HCT116 (cell line): Measurements from ENCODE around the gene SLC4A5. TPM values are rescaled to one million over a fixed set of nuclear protein-coding genes. Genes with fewer than 3 reads are reported as not detected.

Experiments used
- ATAC-seq: fragments of 200-7000 bp; cut with Tn5 transposase; 2 replicates; pipeline ENCODE4 v1.9.1; 2020; ENCODE audit warnings: mild to moderate bottlenecking, moderate library complexity
- BruUV-seq: library from RNA; stranded (reverse); fragments of 400-500 nt; replicated peaks from 2 replicates; lab custom pipeline; 2021; lab: Mats Ljungman, UMichigan
- CTCF ChIA-PET: fragments of 300-600 bp; sonication (Branson Sonifier 250); formaldehyde crosslinking; loops from one replicate; lab custom pipeline; 2021; ENCODE audit warnings: antibody characterized with exemption; lab: Charles Lee
- POLR2A ChIA-PET: fragments of 300-600, 350-600 bp; sonication (Branson Sonifier 250); formaldehyde crosslinking; loops from one replicate; lab custom pipeline; 2021; ENCODE audit warnings: antibody characterized with exemption; lab: Charles Lee
- RAD21 ChIA-PET, 2 experiments: fragments of 300-600 bp; sonication (Branson Sonifier 250); formaldehyde crosslinking; loops; one replicate each; lab custom pipeline; 2023; ENCODE audit warnings: low total read pairs in 2 of 2; ENCODE audit not compliant: uncharacterized antibody in 2 of 2, unreplicated experiment in 2 of 2, low non-redundant PET in 1 of 2; lab: Charles Lee
- DNase-seq: peaks from one replicate; pipeline ENCODE4 v3.0.0-alpha.2; 2010; ENCODE audit warnings: low read depth, low spot score
- H2AFZ ChIP-seq: fragments of 200-600 bp; shearing (Covaris generic), sonication (generic); 2 replicates; pipeline ENCODE4 v1.6.1; 2017; ENCODE audit warnings: low read depth, mixed run types, mixed read lengths, antibody characterized with exemption, low read length; ENCODE audit not compliant: poor library complexity, severe bottlenecking
- H3K27ac ChIP-seq: 2 replicates; pipeline ENCODE4 v1.5.1; 2012; ENCODE audit warnings: low read depth, low read length
- H3K27me3 ChIP-seq: fragments of 200-600 bp; sonication (generic); 2 replicates; pipeline ENCODE4 v1.6.1; 2016; ENCODE audit warnings: mixed run types, low read length, mixed read lengths; ENCODE audit not compliant: insufficient read depth
- H3K36me3 ChIP-seq, 2 experiments: fragments of 200-500 bp in 1 of 2; fragments of 200-600 bp in 1 of 2; sonication (Bioruptor generic) in 1 of 2; sonication (generic) in 1 of 2; 2 replicates each; pipeline versions ENCODE4 v1.5.1 to v1.6.1; 2014 to 2016; ENCODE audit warnings: low read length in 2 of 2, inconsistent platforms in 1 of 2, mixed read lengths in 1 of 2, mixed run types in 1 of 2; ENCODE audit not compliant: insufficient read depth in 2 of 2, control insufficient read depth in 1 of 2
- H3K4me1 ChIP-seq, 2 experiments: fragments of 200-600 bp in 1 of 2; sonication (generic) in 1 of 2; 2 replicates each; pipeline versions ENCODE4 v1.5.1 to v1.6.1; 2012 to 2017; ENCODE audit warnings: low read length in 2 of 2, inconsistent platforms in 1 of 2, mild to moderate bottlenecking in 1 of 2, mixed read lengths in 1 of 2, mixed run types in 1 of 2, moderate library complexity in 1 of 2; ENCODE audit not compliant: insufficient read depth in 2 of 2, control insufficient read depth in 1 of 2
- H3K4me2 ChIP-seq: fragments of 200-600 bp; sonication (generic); 2 replicates; pipeline ENCODE4 v1.6.1; 2017; ENCODE audit warnings: mixed run types, low read length, mixed read lengths
- H3K4me3 ChIP-seq, 2 experiments: fragments of 200-600 bp in 1 of 2; sonication (generic) in 1 of 2; replicated peaks in 1 of 2; 2 replicates each; pipeline ENCODE4 v1.5.1; 2011 to 2016; ENCODE audit warnings: low read length in 2 of 2, control low read depth in 1 of 2, low read depth in 1 of 2, mild to moderate bottlenecking in 1 of 2, mixed read lengths in 1 of 2, mixed run types in 1 of 2
- H3K79me2 ChIP-seq: fragments of 200-600 bp; sonication (generic); 2 replicates; pipeline ENCODE4 v1.6.1; 2017; ENCODE audit warnings: mild to moderate bottlenecking, mixed run types, low read length, moderate library complexity, mixed read lengths; ENCODE audit not compliant: insufficient read depth
- H3K9ac ChIP-seq: fragments of 200-600 bp; sonication (generic); 2 replicates; pipeline ENCODE4 v1.6.1; 2016; ENCODE audit warnings: low read length, mixed read lengths
- H3K9me2 ChIP-seq: fragments of 200-600 bp; sonication (generic), shearing (Covaris generic); 2 replicates; pipeline ENCODE4 v1.6.1; 2017; ENCODE audit warnings: mixed run types, mild to moderate bottlenecking, moderate library complexity; ENCODE audit not compliant: insufficient read depth
- H3K9me3 ChIP-seq, 2 experiments: fragments of 200-500 bp in 1 of 2; fragments of 200-600 bp in 1 of 2; sonication (Bioruptor generic) in 1 of 2; sonication (generic) in 1 of 2; 2 replicates each; pipeline ENCODE4 v1.6.1; 2014 to 2017; ENCODE audit warnings: low read length in 2 of 2, mixed read lengths in 2 of 2, inconsistent platforms in 1 of 2, low read depth in 1 of 2, mild to moderate bottlenecking in 1 of 2, mixed run types in 1 of 2, moderate library complexity in 1 of 2; ENCODE audit not compliant: control insufficient read depth in 1 of 2, insufficient read depth in 1 of 2
- H4K20me1 ChIP-seq: fragments of 200-600 bp; sonication (generic), shearing (Covaris generic); 2 replicates; pipeline ENCODE4 v1.6.1; 2017; ENCODE audit warnings: mixed run types, mild to moderate bottlenecking, moderate library complexity; ENCODE audit not compliant: insufficient read depth
- CBX3 ChIP-seq: IDR thresholded peaks from 2 replicates; pipeline ENCODE4 v1.6.1; 2012; ENCODE audit warnings: low read depth
- CEBPB ChIP-seq: IDR thresholded peaks from 2 replicates; pipeline ENCODE4 v1.6.1; 2012; ENCODE audit warnings: low read depth
- EGR1 ChIP-seq: IDR thresholded peaks from 2 replicates; pipeline ENCODE4 v1.6.1; 2012; ENCODE audit warnings: low read depth
- EZH2 ChIP-seq: fragments of 200-600 bp; sonication (generic); IDR thresholded peaks from 2 replicates; pipeline ENCODE4 v1.6.1; 2017; ENCODE audit warnings: antibody characterized with exemption, mixed run types
- EZH2phosphoT487 ChIP-seq: fragments of 200-600 bp; IDR thresholded peaks from 2 replicates; pipeline ENCODE4 v1.6.1; 2018; ENCODE audit warnings: antibody characterized with exemption, borderline replicate concordance
- POLR2A ChIP-seq: IDR thresholded peaks from 2 replicates; pipeline ENCODE4 v1.7.0; 2011; ENCODE audit warnings: borderline replicate concordance; ENCODE audit not compliant: insufficient read depth, insufficient read length; ENCODE audit errors: extremely low read depth
- RAD21 ChIP-seq: IDR thresholded peaks from 2 replicates; pipeline ENCODE4 v1.6.1; 2012; ENCODE audit warnings: low read depth, mild to moderate bottlenecking
- SIN3A ChIP-seq: IDR thresholded peaks from 2 replicates; pipeline ENCODE4 v1.6.1; 2012; ENCODE audit warnings: low read depth
- SRF ChIP-seq: IDR thresholded peaks from 2 replicates; pipeline ENCODE4 v1.6.1; 2012; ENCODE audit warnings: low read depth
- TCF7L2 ChIP-seq: IDR thresholded peaks from 2 replicates; pipeline ENCODE4 v1.7.0; 2011; ENCODE audit warnings: borderline replicate concordance, inconsistent platforms; ENCODE audit not compliant: insufficient read depth, insufficient read length; ENCODE audit errors: extremely low read depth
- YY1 ChIP-seq: IDR thresholded peaks from 2 replicates; pipeline ENCODE4 v1.6.1; 2011; ENCODE audit warnings: low read length, low read depth, moderate library complexity, mild to moderate bottlenecking; ENCODE audit not compliant: insufficient replicate concordance; ENCODE audit errors: extremely low read depth
- ZNF274 ChIP-seq: fragments of 200-500 bp; sonication (Bioruptor generic); IDR thresholded peaks from 2 replicates; pipeline ENCODE4 v1.6.1; 2014; ENCODE audit warnings: mild to moderate bottlenecking, low read depth, low read length, inconsistent platforms
- intact Hi-C: fragments of 100-400 bp; cut with micrococcal nuclease; formaldehyde crosslinking; loops from 2 replicates; pipeline ENCODE4 v1.10.0; 2022
- total RNA-seq: library from RNA; stranded (reverse); gene quantifications from one replicate; pipeline ENCODE4 v1.2.1, GENCODE V29; 2021; ENCODE audit not compliant: unreplicated experiment
- TF ChIP-seq, protein P1 (sequence below): IDR thresholded peaks from 2 replicates; pipeline ENCODE4 v1.6.1; 2012
- TF ChIP-seq, protein P2 (sequence below), 3 experiments: fragments of 200-600 bp in 1 of 3; sonication (generic) in 1 of 3; IDR thresholded peaks in 2 of 3; conservative IDR thresholded peaks in 1 of 3; 2 replicates each; pipeline ENCODE4 v1.5.1; 2012 to 2017; ENCODE audit warnings: low read depth in 2 of 3, low read length in 2 of 3, antibody characterized with exemption in 1 of 3, borderline replicate concordance in 1 of 3, control low read depth in 1 of 3, mild to moderate bottlenecking in 1 of 3, mixed read lengths in 1 of 3, mixed run types in 1 of 3, moderate library complexity in 1 of 3; ENCODE audit not compliant: insufficient read depth in 1 of 3
- TF ChIP-seq, protein P3 (sequence below): IDR thresholded peaks from 2 replicates; pipeline ENCODE4 v1.6.1; 2012

Gene SLC4A5
- total RNA-seq, 1 experiment from 2014 or later: 0.91 TPM

DNA sequence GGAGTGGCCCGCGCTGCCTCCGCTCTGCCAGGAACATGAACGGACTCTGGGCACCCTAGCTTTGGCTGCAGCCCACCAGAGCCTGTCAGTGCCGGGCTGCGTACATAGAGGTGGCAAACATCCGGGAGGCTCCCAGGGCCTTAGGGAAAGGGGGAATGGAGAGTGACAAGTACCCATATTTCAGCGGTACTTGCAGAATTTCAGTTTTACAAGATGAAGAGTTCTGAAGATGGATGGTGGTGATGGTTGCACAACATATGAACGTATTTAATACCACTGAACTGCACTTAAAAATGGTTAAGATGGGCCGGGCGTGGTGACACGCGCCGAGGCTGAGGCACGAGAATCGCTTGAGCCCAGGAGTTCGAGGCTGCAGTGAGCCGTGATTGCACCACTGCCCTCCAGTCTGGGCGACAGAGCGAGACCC lies 143.9 kb downstream of the SLC4A5 start:
- BruUV-seq: no TSS peak
- Histone ChIP-seq H3K4me2 (peak overlapping the region; percentile 97), H3K4me1 (peaks cover 17 to 22% of the 10 kb centered on the region in 2 experiments; a peak in 3 of 4 replicates), H3K9me3 (no peaks in the 10 kb centered on the region), H3K9me2 (no peaks in the 10 kb centered on the region), H3K27ac (peak overlapping the region; percentile 94), H3K36me3 (peaks cover 8 to 10% of the 10 kb centered on the region in 2 experiments; a peak in 2 of 4 replicates), H3K9ac (peak overlapping the region; percentile 100), H4K20me1 (peaks cover 24% of the 10 kb centered on the region; the same call in 1 of the 2 replicates), H3K27me3 (no peaks in the 10 kb centered on the region), H3K4me3 (peak overlapping the region; percentile 93 to 96), H3K79me2 (peaks cover 58% of the 10 kb centered on the region), H2AFZ (no peak overlapping the region)
- no peak for DNase-seq
- intact Hi-C loops: no loop called here
- ChIA-PET RAD21 (no interaction called here), POLR2A (interaction anchor here (0.8 to 2.3 kb wide), 5 partner anchors 11 to 371 kb away, joined by 4 to 8 read pairs (median 5); partner anchors contain the start of genes MOB1A and STAMBP), CTCF (no interaction called here)
- TF ChIP-seq SIN3A (0 out of 2 replicates have a peak, but pooled peaks have one; percentile 0), CBX3 (no peak)
- no peak for ATAC-seq

DNA sequence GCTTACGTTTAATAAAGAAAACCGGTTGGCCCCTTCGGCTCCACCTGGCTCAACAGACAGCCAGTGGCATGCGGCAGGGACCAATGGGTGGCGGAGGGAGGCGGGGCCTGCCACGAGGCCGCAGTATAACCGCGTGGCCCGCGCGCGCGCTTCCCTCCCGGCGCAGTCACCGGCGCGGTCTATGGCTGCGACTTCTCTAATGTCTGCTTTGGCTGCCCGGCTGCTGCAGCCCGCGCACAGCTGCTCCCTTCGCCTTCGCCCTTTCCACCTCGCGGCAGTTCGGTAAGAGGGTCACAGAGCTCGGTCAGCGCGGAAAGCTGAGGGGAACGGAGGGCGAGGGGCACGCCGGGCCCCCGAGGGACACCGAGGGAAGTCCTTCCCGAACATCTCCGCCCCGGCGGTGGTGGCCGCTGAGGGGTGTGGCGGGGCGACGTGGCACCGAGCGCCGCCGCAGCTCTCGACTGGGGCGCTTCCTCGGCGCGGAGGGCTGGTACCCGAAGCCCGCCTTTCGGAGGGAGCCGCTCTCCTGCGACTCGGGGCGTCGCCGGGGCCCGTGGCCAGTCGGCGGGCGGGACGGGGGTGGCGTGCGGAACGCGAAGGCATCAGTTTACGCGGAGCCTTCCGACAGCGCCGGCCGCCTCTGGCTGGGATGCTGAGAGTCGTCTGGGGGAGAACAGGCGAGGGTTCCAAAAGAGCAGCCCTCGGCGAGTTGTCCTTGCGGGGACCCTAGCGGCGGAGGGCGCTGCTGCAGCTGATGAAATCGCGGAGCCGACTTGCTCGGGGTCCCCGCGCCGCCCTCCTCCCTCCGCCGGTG lies 144.5 kb downstream of the SLC4A5 start, which contains the start of gene MTHFD2:
TSS of gene MTHFD2 (plus strand) at position 155 of the 814 bp plus-strand sequence. CDS start at position 182, 27 bp downstream.
- Histone ChIP-seq H3K27ac (peak within 1 kb of the TSS; percentile 94), H3K4me1 (peaks cover 17 to 19% of the 10 kb centered on the region in 2 experiments; a peak in 3 of 4 replicates), H3K9ac (peak within 1 kb of the TSS; percentile 100), H3K36me3 (peaks cover 5 to 8% of the 10 kb centered on the region in 2 experiments; a peak in 2 of 4 replicates), H3K4me2 (peak within 1 kb of the TSS; percentile 97), H4K20me1 (peaks cover 21% of the 10 kb centered on the region; the same call in 1 of the 2 replicates), H3K9me3 (no peaks in the 10 kb centered on the region), H3K4me3 (peak within 1 kb of the TSS; percentile 93 to 96), H3K27me3 (no peaks in the 10 kb centered on the region), H3K9me2 (no peaks in the 10 kb centered on the region), H3K79me2 (peaks cover 52% of the 10 kb centered on the region), H2AFZ (peak within 1 kb of the TSS; percentile 34)
- RAD21 ChIA-PET: no interaction called here
- DNase-seq (peak; percentile 65), ATAC-seq (peak; percentile 93)
- CTCF ChIA-PET: no interaction called here
- no TSS peak for BruUV-seq
- intact Hi-C loops: no loop called here
- POLR2A ChIA-PET: interaction anchor here (1.1 to 2.3 kb wide), 5 partner anchors 9 to 370 kb away, joined by 4 to 8 read pairs (median 5); partner anchors contain the start of genes MOB1A and STAMBP
- TF ChIP-seq CEBPB (peak; percentile 57; the same call in 1 of the 2 replicates), TCF7L2 (no peak), YY1 (peak; percentile 42), EZH2phosphoT487 (no peak), EGR1 (no peak; the same call in 1 of the 2 replicates), SIN3A (peak; percentile 98), SRF (no peak), POLR2A (peak; percentile 99), ZNF274 (no peak), RAD21 (0 out of 2 replicates have a peak, but pooled peaks have one; percentile 28), EZH2 (no peak)
- TF ChIP-seq, protein P1, sequence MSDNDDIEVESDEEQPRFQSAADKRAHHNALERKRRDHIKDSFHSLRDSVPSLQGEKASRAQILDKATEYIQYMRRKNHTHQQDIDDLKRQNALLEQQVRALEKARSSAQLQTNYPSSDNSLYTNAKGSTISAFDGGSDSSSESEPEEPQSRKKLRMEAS: peak; percentile 99
- TF ChIP-seq, protein P2, sequence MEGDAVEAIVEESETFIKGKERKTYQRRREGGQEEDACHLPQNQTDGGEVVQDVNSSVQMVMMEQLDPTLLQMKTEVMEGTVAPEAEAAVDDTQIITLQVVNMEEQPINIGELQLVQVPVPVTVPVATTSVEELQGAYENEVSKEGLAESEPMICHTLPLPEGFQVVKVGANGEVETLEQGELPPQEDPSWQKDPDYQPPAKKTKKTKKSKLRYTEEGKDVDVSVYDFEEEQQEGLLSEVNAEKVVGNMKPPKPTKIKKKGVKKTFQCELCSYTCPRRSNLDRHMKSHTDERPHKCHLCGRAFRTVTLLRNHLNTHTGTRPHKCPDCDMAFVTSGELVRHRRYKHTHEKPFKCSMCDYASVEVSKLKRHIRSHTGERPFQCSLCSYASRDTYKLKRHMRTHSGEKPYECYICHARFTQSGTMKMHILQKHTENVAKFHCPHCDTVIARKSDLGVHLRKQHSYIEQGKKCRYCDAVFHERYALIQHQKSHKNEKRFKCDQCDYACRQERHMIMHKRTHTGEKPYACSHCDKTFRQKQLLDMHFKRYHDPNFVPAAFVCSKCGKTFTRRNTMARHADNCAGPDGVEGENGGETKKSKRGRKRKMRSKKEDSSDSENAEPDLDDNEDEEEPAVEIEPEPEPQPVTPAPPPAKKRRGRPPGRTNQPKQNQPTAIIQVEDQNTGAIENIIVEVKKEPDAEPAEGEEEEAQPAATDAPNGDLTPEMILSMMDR (IDR thresholded peaks at IDR 0.05 in 2 of 3, conservative IDR thresholded peaks at IDR 0.05 in 1 of 3; ENCODE audit: borderline replicate concordance in 1 of 3, insufficient read depth in 1 of 3, low read depth in 2 of 3, low read length in 2 of 3): peak; percentile 25 to 76 (median 65); a peak in 5 of 6 replicates
- TF ChIP-seq, protein P3, sequence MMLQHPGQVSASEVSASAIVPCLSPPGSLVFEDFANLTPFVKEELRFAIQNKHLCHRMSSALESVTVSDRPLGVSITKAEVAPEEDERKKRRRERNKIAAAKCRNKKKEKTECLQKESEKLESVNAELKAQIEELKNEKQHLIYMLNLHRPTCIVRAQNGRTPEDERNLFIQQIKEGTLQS: no peak
